Activated CD8-positive, alpha-beta T cell treated with anti-CD3 and anti-CD28 coated beads for 36 hours (primary cell): Measurements from ENCODE around the gene RAB3IP. TPM values are rescaled to one million over a fixed set of nuclear protein-coding genes. Genes with fewer than 3 reads are reported as not detected.

ENCODE experiments used
- ATAC-seq: fragments of 200-7000 bp; cut with Tn5 transposase; one replicate; pipeline ENCODE4 v1.10.0; 2021; ENCODE audit warnings: mild to moderate bottlenecking, moderate library complexity
- CTCF ChIA-PET: fragments of 350-600 bp; sonication (Branson Sonifier 250); formaldehyde crosslinking; loops from one replicate; lab custom pipeline; 2021; ENCODE audit warnings: antibody characterized with exemption; lab: Charles Lee
- POLR2A ChIA-PET: fragments of 350-600 bp; sonication (Branson Sonifier 250); formaldehyde crosslinking; loops from one replicate; lab custom pipeline; 2021; ENCODE audit warnings: antibody characterized with exemption; lab: Charles Lee
- DNase-seq: peaks from one replicate; pipeline ENCODE4 v3.0.0-alpha.2; 2020
- H3K27ac Mint-ChIP-seq: one replicate; pipeline ENCODE4 v1.8.0; 2021; ENCODE audit warnings: mild to moderate bottlenecking, mixed read lengths
- H3K27me3 Mint-ChIP-seq: one replicate; pipeline ENCODE4 v1.8.0; 2021; ENCODE audit warnings: mixed read lengths
- H3K36me3 Mint-ChIP-seq: one replicate; pipeline ENCODE4 v1.8.0; 2021; ENCODE audit warnings: low read depth, mixed read lengths
- H3K4me1 Mint-ChIP-seq: one replicate; pipeline ENCODE4 v1.8.0; 2021; ENCODE audit warnings: low read depth, mixed read lengths
- H3K4me3 Mint-ChIP-seq: one replicate; pipeline ENCODE4 v1.8.0; 2021; ENCODE audit warnings: mild to moderate bottlenecking, moderate library complexity, mixed read lengths
- H3K9me3 Mint-ChIP-seq: one replicate; pipeline ENCODE4 v1.8.0; 2021; ENCODE audit warnings: mixed read lengths
- intact Hi-C: fragments of 100-400 bp; cut with micrococcal nuclease; formaldehyde crosslinking; loops from one replicate; pipeline ENCODE4 v1.10.0; 2022
- total RNA-seq, 2 experiments: library from RNA; stranded (reverse); gene quantifications; one replicate each; pipeline ENCODE4 v1.2.3, GENCODE V29; 2021
- TF ChIP-seq, protein P1 (sequence below): fragments of 200-600 bp; IDR thresholded peaks from one replicate; pipeline ENCODE4 v1.8.0; 2022; ENCODE audit warnings: antibody characterized with exemption, mild to moderate bottlenecking

RAB3IP gene
- total RNA-seq, 2 experiments from 2014 or later = 31.4 to 37.2 TPM

GRCh38 chr12:69712826-69713225 is 25.8 kb upstream of the RAB3IP start:
- TF ChIP-seq, protein P1, sequence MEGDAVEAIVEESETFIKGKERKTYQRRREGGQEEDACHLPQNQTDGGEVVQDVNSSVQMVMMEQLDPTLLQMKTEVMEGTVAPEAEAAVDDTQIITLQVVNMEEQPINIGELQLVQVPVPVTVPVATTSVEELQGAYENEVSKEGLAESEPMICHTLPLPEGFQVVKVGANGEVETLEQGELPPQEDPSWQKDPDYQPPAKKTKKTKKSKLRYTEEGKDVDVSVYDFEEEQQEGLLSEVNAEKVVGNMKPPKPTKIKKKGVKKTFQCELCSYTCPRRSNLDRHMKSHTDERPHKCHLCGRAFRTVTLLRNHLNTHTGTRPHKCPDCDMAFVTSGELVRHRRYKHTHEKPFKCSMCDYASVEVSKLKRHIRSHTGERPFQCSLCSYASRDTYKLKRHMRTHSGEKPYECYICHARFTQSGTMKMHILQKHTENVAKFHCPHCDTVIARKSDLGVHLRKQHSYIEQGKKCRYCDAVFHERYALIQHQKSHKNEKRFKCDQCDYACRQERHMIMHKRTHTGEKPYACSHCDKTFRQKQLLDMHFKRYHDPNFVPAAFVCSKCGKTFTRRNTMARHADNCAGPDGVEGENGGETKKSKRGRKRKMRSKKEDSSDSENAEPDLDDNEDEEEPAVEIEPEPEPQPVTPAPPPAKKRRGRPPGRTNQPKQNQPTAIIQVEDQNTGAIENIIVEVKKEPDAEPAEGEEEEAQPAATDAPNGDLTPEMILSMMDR = no peak
- ChIA-PET POLR2A (no interaction called here), CTCF (no interaction called here)
- H3K27ac Mint-ChIP-seq = no peak overlapping the region
- intact Hi-C loops = no loop called here
- DNase-seq (no peak), ATAC-seq (no peak)
- peaks cover 4% of the 10 kb centered on the region for H3K27me3 Mint-ChIP-seq
- H3K4me3 Mint-ChIP-seq = no peak overlapping the region
- H3K9me3 Mint-ChIP-seq = no peaks in the 10 kb centered on the region
- no peaks in the 10 kb centered on the region for H3K36me3 Mint-ChIP-seq
- H3K4me1 Mint-ChIP-seq = no peaks in the 10 kb centered on the region

DNA sequence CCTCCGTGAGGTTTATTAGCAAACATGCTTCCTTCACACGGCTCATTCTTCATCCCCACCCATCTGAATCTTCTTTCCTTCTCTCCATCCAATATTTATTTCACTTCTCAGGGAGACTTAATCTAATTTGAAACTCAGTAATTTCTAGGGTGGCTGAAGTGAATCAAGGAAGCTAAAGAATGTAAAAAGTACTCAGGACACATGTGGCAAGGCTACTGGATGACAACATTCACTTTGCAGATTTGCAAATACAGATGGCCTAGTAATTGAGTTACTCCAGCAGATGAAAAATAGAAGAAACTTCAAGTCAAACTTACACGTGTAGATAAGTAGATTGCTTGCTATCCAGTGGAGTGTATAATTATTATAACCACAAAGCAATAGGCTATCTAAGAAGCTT is 24.1 kb upstream of the RAB3IP start:
- Mint-ChIP-seq H3K4me3 (no peak overlapping the region), H3K9me3 (no peaks in the 10 kb centered on the region), H3K27ac (no peak overlapping the region), H3K4me1 (no peaks in the 10 kb centered on the region), H3K27me3 (peaks cover 1% of the 10 kb centered on the region), H3K36me3 (no peaks in the 10 kb centered on the region)
- CTCF ChIA-PET = no interaction called here
- intact Hi-C loops = no loop called here
- DNase-seq = no peak
- ATAC-seq = no peak
- POLR2A ChIA-PET = no interaction called here
- TF ChIP-seq, protein P1 = no peak

DNA sequence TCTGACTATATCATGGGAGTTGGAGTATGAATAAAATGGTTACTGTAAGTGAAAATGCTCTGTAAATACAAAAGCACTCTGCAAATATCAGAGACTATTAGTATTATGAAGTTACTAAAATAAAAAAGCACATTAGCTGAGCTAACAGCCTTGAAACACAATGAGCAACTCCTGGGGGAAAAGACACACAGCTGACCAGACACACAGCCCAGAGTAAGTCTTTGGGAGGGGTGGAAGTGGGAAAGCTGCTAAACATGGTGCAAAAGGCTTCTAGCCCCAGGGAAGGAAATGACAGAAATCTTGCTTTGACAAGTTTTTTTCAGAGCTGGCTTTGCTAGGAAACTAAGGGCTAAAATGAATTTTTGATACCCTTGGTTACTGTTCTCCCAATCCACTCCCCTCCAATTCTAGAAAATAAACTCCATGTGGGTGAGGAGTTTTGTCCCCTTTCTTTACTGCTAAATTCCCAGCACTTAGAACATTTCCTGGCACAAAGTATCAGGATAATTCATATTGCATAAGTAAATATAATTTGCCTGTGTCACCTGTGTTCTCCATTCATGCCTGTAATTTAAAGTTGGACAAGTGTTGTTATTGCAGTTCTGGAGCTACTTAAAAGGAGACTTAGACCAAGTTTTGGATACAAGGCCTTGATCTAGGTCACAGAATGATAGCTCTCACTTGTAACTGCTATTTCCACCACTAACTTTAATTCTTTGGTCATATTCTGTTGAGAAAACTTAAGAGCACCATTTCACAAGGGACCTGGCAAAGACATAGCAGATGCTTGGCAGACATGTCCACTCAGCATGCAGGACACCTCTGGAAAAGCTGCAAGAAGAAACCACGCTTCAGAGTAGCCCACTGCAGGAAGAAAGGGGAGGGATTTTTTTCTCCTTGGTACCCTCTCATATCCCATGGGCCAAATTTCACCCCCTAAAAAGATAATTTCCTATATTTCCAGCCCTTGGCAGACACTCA is 19.0 kb upstream of the RAB3IP start:
- H3K9me3 Mint-ChIP-seq = no peaks in the 10 kb centered on the region
- no peaks in the 10 kb centered on the region for H3K36me3 Mint-ChIP-seq
- no peak for DNase-seq
- H3K27me3 Mint-ChIP-seq = peaks cover 9% of the 10 kb centered on the region
- intact Hi-C loops = no loop called here
- H3K4me1 Mint-ChIP-seq = no peaks in the 10 kb centered on the region
- H3K4me3 Mint-ChIP-seq = no peak overlapping the region
- no peak overlapping the region for H3K27ac Mint-ChIP-seq
- TF ChIP-seq, protein P1 = no peak
- CTCF ChIA-PET = interaction anchor here (0.6 to 1.1 kb wide), 2 partner anchors 19 to 75 kb away, joined by 3 to 5 read pairs; no protein-coding TSS in a partner anchor
- no peak for ATAC-seq
- POLR2A ChIA-PET = no interaction called here

DNA sequence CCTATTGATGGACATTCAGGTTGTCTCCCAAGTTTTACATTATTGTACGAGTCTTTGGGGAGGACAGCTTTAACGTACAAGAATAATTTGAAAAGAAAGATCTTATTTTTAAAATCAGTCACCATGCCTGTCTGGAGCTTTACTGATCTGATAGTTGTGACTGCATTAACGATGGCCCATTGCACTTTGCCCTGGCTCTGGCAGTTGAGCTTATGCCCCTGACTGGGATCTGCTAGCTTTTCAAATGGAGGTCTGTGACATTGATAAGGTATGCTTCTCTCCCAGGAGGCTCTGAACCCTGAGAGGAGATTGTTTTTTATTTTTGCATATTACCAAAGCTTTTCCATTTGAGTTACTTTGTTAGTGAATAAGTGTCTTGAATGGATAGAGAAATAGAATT is 17.9 kb upstream of the RAB3IP start:
- H3K27ac Mint-ChIP-seq = no peak overlapping the region
- no peaks in the 10 kb centered on the region for H3K4me1 Mint-ChIP-seq
- ChIA-PET CTCF (interaction anchor here (1.1 kb wide), 1 partner anchor 18 kb away, joined by 5 read pairs; no protein-coding TSS in a partner anchor), POLR2A (no interaction called here)
- H3K9me3 Mint-ChIP-seq = no peaks in the 10 kb centered on the region
- no peak for DNase-seq
- no peak overlapping the region for H3K4me3 Mint-ChIP-seq
- no peak for ATAC-seq
- intact Hi-C loops = no loop called here
- H3K36me3 Mint-ChIP-seq = no peaks in the 10 kb centered on the region
- TF ChIP-seq, protein P1 = no peak
- peaks cover 10% of the 10 kb centered on the region for H3K27me3 Mint-ChIP-seq

DNA sequence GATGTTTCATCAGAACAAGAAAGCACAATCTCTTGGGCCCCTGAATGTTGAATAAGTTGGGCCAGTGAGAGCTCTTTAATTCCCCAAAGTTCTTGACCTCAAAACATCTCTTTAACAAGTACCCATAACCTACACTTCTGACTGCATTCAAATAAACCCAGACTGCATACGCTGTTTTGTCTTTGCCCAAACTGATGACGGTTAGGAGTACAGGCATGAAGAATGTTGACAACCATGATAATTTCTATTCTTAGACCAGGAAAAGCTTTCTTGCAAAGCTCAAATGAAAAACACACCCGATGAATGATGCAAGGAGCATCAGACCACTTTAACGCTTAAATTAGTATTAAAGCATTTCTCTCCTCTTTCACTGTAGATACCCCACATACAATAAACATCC is 11.7 kb upstream of the RAB3IP start:
- Mint-ChIP-seq H3K36me3 (no peaks in the 10 kb centered on the region), H3K27ac (no peak overlapping the region), H3K4me3 (no peak overlapping the region), H3K27me3 (peaks cover 16% of the 10 kb centered on the region), H3K4me1 (no peaks in the 10 kb centered on the region), H3K9me3 (no peaks in the 10 kb centered on the region)
- ChIA-PET POLR2A (interaction anchor here (1.7 kb wide), 1 partner anchor 12 kb away, joined by 6 read pairs; the partner anchor contains the start of gene RAB3IP), CTCF (interaction anchor here (0.6 to 1.9 kb wide), 2 partner anchors 11 to 54 kb away, joined by 3 to 6 read pairs; no protein-coding TSS in a partner anchor)
- ATAC-seq (no peak), DNase-seq (no peak)
- TF ChIP-seq, protein P1 = no peak
- intact Hi-C loops = no loop called here
